GM19324 (cell line): ENCODE data around the gene APOL2.
"Not testable (repeated sequence)": the region's sequence is repeated elsewhere in the genome, so short reads cannot be mapped to it uniquely, and the experiment has no call there.

Experiments
- ATAC-seq: cut with Tn5 transposase; IDR thresholded peaks from one replicate; pipeline ENCODE4 v1.9.1; 2021; ENCODE audit warnings: mild to moderate bottlenecking, moderate library complexity; ENCODE audit not compliant: unreplicated experiment, low FRiP score

The APOL2 gene

DNA sequence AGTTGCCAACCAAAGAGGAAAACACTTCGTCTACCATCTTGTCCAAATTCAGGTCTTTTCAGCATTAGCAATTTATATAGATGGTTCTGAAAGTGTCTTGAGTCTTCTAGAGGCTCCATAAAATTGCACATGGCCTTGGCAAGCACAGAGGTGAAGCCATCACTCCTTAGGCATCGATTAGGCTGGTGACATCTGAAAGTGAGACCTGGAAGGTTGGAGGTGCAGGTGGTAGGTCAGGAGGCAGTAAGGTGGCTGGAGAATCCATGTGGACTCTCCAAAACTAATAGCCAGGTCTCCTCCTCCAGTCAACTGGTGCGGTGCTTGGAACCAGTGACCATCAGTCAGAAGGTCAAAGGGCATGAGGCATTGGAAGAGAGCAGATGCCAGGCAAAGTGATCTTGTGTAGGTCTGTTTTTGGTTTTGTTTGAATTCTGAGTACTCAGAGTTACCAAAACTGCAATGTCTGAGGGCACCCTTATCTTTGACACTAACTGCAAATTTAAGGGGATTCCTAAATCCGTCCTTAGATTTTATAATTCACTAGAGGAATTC, 6.6 kb upstream of the APOL2 start:
- ATAC-seq, result no peak

DNA sequence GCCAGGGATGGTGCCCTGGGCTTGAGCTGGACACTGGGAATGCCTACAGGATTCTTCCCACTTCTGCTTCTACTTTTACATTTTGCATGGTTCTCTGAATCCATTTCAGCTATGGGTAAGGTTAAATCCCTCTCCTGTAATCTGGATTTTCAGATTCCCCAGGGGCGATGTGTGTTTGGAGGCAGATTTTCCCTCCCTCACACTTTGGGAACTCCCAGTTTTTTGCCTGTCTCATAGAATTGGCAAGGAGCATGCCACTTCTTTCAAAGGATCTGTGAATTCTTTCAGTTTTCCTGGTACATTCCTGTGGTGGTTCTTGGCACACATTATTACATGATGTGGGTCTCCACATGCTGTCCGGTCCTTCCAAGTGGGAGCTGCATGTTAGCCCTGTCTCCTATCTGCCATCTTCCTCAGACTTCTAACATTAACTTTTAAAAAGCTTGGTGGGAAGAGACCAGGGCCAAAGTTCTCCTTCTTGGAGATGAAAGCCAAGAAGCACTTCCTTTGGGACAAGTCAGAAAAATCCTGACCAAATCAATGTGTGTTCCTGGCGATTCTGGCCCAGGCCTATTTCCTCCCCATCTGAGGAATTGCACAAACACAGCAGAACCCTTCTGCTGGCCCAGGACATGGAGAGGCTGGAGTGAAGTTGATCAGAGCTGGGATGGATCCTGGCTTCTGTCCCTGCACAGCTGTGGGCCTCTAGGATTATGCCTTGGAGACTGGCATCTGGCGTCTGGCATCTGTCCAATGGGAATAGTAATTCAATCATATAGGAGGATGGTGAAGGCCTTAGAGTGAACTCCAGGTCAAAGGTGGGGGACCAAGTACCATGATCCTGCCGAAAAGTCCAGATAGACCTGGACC, 5.4 kb upstream of the APOL2 start:
- ATAC-seq, result no peak

DNA sequence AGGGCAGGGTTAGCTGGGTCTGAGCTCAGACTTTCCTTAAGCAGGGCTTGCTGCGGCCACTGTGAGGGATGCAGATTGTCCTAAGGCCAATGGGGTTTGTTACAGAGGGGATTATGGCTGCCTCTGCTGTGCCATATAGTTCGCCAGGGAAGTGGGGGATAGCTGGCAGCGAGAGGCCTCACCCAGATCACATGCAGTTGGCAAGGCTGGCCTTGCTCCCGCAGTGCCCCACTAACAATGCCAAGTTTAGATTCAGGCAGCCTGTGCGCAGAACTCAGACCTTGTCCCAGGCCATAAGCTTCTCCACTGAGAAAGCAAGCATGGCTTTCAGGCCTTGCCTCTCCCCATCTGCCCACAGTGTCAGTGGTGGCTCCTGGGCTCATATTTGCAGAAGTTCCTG, 4.7 kb upstream of the APOL2 start:
- ATAC-seq, result no peak

DNA sequence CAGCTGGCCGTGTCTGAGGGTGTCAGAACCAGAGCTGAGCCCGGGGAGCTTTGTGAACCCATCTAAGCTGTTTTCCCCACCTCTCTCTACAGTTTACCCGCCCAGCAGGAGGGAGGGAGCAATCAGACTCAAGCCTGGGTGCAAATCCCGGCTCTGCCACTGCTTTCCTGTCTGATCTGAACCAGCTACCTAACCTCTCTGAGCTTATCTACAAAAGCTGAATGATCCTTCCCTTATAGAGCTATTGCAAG, 252 bp downstream of the APOL2 start:
- peak; percentile 9 for ATAC-seq

DNA sequence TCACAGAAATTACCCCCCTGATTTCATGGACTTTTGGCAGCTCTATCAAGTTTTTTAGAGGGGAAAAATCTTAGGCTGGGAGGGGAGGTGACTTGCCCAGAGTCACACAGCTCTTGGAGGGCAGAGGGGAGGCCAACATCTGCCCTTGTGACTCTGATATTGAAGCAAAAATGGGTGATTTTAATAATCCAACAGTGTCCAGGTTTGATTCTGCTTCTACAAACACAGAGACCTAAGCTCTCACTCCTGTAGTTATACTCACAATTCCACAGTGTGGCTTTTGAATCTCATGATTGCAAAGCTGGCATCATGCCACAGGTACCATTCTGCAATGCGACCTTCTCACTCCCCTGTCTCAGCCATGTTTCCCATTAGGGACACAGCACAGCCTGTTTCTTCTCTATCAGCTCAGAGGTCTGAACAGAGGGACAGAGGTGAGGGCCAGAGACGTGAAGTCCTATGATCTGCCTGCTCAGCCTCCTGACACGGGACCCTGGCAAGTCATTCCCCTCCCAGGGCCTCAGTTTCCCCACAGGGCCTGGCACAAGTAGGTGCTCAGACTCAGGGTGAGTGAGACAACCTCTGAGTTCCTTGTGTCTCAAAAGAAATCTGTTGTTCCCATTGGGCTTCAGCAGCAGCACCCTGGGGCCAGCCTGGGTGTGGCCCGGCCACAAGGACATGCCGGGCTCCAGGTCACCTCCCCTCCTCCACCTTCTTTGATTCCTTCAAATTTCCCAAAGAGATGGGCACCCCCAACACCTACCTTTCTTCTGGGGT, 766 bp downstream of the APOL2 start:
- ATAC-seq, result no peak

DNA sequence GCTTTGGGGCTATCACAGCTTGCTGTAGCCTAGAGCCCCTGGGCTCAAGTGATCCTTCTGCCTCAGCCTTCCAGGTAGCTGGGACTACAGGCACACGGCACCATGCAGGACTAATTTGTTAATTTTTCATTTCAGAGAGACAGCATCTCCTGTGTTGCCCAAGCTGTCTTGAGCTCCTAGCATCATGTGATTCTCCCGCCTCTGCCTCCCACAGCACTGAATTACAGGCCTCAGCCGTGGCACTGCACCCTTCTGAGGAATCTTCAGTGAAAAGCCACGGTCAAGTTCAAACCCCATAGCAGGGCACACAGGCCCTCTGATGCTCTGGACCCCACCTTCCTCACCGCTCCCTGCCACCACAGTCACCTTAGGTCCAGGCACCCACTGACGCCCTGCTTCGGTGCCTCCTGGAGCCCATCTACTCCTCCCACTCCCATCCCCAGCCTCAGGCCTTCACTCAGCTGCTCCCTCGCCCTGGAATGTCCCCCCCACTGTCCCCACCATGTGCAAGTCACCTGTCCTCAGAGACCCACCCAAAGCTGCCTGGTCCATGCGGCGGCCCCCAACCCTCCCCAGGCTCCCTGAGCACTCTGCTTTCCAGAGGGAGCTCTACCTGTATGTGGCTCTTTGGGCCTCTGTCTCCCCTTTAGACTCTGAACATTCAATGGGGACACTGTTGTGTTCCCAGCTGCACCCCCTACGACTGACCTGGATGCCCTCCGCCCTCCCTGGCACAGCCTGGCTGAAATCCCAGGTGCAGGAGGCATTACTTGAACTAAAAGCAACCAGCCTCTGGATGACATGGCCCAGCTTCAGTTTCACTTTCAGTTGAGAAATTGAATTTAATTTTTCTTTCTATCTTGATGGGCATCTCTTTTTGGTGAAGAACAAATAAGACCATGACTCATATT, 1.6 kb downstream of the APOL2 start:
- ATAC-seq, result no peak

DNA sequence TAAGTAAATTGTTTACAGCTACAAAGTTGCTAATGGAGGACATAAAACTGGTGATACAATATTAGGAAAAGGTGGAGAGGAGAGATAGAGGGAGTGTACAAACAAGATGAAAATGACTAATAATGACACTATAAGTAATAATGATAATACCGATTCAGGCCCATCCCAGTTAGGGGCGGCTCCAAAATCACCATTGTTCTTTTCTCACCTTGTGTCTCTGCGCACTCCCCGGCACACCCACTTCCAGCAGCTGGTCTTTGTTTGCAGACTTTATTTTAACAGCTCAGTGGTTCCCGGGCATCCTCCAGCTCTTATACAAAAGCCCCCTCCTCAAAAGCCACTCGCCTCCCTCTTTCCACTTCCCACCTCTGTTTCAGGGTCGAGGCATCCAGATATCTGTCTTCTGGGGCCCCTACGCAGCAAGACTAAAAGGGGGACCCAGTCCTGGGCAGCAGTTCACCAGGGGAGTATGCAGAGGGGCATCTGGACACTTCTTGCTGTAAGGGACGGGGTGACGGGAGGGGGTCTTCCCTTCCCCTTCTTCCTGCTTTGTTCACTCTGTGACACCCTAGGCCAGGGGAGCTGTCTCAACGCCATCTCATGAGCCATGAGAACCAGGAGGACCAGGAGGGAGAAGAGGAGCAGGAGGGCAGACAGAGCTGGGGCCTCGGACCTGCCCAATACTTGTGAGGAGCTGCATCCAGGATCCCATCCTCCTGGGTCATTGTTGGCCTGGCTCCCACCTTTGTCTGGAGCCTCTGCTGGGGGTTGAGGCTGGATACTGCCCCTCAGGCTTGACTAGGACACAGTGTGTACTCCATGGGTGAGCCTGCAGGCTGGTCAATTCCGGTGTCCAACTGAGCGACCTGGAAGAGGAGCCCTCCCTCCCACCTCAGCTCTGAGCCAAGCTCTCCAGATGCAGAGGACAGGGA, 2.7 kb downstream of the APOL2 start:
- no peak for ATAC-seq

DNA sequence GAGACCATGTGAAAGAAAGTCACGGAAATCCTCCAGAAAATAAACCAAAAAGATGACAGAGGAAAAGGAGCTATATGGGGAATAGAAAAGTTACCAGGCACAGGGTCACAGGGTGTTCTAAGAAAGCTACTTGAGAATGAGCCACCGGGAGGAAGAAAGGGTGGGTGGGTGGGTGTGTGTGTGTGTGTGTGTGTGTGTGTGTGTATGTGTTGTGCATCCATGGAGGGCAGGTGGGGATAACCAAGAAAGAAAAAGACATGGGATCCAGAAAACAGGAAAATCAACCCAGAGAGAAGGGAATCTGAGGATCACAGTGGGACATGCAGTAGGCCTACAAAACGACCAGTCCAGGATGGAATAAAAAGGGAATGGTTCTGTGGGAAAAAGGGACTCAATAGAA, 3.7 kb downstream of the APOL2 start:
- no peak for ATAC-seq

DNA sequence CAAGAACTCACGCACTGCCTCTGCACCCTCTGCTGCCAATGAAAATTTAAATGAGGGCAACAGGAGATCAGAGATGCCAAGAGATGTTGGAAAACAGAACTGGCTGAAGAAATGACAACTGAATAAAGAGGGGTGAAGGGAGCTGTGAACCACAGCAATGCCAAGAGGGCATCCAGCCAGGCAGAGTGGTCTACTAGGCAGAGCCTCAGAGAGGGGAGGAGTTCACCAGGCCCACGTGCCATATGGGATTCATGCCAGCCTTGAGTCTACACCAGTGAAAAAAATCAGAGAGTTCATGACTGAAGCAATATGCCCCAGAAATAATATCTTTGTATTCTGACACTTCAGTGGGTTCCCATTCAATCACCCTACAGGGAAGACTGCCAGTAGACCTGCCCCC, 4.4 kb downstream of the APOL2 start:
- no peak for ATAC-seq

DNA sequence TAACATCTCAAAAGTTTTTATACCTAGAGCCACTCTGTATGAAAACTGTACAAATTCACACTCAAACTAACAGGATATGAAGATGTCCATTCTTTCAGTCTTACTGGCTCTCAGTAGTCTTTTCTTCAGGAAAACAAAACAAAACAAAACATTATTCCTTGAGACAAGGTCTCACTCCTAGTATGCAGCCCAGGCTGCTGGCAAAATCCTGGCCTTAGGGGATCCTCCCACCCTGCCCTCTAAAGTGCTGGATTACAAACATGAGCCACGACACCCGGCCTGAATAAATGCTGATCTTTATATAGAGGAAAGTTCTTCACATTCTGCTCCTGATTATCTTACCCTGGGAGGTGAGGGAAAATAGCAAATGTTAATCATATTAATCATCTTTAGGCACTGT, 5.1 kb downstream of the APOL2 start:
- ATAC-seq, result no peak

DNA sequence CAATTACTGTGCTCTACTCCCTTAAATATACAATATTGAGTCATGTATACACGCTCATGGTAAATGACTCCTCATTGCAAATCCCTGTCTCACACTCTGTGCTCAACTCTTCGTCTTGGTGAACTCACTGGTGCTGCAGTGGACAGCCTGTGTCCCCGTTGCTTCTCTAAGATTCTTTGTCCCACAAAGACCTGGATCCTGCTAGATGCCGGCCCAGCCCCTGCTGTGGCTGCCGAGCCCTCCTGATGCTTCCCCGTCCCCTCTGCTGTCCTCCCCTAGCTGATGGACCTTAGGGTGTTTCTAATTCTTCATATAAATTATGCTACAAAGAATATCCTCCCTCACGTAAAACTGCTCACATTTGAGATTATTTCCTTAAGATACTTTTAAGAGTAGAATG, 5.5 kb downstream of the APOL2 start:
- no peak for ATAC-seq

DNA sequence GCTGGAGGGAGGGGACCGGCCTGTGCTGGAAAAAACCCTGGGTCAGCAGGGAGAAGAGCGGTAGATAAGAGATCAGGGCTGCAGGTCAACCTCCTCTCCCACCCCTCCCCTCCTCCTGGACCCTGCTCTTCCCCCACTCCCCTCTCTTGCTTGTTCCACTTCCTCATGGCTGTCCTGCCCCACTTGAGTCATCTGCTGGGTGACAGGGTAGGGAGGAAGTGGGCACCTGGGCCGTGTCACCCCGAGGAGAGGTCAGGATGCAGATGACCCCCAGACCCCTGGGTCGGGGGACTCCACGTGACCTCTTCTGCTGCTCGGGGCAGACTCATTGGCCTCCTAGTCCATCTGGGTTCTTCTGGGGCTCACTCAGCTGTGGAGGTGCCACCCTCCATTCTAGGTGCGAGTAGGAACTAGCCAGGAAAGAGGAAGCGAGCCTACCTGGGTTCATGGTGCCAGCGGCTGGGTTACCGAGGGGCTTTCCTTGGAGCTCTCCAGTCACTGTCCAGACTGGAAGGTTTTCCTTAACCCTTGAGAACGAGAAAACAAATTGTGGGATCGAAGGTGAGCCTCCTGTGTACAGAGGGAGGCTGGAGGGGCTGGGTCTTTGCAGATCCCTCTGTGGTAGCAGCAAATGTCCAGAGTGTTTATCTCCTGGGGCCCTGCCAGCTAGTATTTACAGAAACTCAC, 6.5 kb downstream of the APOL2 start:
- ATAC-seq, result no peak

DNA sequence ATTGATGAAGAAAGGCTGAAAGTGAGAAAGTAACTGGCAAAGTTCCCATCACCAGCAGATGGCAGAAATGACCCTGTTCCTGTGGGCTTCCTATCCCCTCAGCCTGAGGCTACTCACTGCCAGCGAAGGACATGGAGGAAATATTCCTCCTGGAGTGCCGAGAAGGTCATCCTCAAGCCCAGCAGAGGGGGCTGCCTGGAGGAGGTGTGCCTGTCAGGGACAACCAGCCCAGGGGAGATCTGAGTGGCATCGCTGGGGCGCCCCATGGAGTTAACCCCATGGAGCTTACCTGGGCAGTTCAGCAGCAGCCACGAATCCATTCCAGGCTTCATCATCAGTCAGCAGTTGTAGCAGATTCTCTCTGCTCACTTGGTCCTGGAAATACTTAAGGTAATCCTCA, 8.3 kb downstream of the APOL2 start:
- not testable (repeated sequence) for ATAC-seq

DNA sequence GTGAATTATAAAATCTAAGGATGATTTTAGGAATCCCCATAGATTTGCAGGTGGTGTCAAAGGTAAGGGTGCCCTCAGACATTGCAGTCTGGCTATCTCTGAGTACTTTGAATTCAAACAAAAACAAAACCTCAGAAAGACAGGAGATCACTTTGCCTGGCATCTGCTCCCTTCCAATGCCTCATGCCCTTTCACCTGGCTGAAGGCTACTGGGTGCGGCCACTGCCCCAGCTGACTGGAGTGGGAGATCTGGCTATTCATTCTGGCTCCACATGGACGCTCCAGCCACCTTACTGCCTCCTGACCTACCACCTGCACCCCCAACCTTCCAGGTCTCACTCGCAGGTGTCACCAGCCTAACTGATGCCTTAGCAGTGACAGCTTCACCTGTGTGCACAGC, 9.7 kb downstream of the APOL2 start:
- ATAC-seq, result not testable (repeated sequence)

DNA sequence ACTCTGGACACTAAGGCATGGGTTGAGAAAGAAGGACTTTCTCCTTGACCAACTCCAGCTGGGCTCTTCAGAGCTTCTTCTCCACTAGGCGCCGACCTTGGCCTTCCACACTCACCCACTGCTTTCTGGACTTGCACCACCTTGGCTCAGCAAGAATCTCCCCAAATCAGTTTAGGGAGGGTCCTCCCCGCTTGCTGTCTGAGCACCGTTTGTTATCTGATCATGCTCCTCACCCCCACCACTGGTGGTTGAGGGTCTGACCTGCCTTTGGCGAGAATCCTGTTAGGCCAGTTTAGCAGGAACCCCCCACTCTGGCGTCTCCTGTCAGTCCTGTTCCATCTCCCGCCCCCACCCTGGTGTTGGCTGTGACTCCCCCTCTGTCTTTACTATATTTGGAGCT, 10.4 kb downstream of the APOL2 start:
- no peak for ATAC-seq

DNA sequence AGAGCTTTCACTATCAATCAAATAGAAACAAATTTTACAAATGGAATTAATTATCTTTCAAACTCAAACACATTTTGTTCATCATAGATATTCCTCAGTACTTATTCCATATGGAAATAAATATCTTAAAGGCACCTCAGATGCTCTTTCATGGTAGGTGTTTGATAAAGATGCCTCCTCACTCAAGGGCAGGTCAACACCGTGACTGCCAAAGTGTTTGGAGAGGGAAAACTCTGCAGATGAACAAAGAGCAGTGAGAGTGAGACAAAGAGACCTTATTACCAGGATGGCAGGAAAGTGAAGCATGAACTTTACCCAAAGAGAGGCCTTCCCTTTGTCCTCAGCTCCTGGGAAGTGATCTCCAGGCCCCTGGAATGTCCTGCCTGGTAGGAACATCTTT, 11.0 kb downstream of the APOL2 start:
- not testable (repeated sequence) for ATAC-seq

DNA sequence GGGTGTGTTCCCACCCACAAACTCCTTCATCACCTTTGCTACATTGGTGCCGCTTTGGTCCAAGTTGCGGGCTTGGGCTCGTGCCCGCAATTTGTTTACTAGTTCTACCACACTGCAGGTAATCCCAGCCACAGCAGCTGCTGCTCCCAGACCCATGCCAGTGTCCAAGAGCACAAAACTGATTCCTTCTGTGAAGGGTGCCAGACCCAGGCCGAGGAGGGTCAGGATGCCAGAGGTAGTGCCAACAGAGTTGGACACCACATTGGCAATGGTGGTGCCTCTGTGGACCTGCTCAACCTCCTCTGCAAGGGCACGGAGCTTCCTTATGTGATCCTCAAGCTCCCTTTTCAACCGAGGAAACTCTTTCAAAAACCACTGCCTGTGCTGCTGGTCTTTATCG, 11.5 kb downstream of the APOL2 start:
- ATAC-seq, result no peak

DNA sequence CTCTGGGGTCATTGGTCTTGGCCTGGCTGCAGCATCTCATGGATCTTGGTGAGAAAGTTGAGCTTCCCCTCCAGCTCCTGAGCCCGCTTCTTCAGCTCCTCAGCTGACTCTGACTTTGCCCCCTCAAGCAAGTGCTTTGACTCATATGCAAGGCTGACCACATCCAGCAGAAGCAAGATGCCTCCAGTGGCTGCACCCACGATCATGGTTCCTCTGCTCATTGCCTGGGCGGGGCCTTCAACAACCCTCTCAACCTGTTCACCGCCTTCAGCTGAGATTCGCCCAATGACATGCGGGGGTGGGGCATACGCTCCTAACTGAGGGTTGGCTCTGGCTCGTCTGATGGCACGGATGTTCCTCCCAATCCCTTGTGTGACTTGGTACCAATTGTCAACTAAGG, 11.9 kb downstream of the APOL2 start:
- no peak for ATAC-seq

DNA sequence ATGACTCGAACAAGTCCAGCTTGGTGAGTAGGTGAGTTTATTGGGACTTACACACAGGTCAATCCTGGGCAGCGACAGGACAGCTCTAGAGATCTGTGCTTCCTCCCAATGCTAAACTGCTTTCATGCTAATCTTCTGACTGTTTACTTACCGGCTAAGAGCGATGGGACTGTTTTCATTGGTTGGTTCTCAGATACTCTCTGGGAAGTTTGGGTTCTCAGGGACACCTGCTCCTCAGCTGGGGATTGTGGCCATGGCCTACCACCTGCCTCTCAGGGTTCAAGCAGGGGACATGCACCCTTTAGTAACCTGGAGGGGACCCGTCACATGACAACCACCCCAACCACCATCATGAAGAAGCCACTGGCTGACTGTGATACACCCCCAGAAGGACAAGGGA, 13.1 kb downstream of the APOL2 start:
- ATAC-seq, result no peak
